ENCODE measurements around the gene CD247. TPM values are rescaled to one million over a fixed set of nuclear protein-coding genes. Genes with fewer than 3 reads are reported as not detected.

CD247 gene
- total RNA-seq, 2 donors from 2014 or later: 0.79 to 1.1 TPM

- H3K27ac ChIP-seq: no peak overlapping the region
- no peaks in the 10 kb centered on the region for H3K9me3 ChIP-seq
- no peak for TF ChIP-seq CTCF (IDR thresholded peaks at IDR 0.05)
- DNase-seq (ENCODE audit: low spot score): no peak
- no peaks in the 10 kb centered on the region for H3K4me1 ChIP-seq
- H3K4me3 ChIP-seq: no peak overlapping the region
- no peaks in the 10 kb centered on the region for H3K36me3 ChIP-seq
- no peaks in the 10 kb centered on the region for H3K27me3 ChIP-seq
Measured at GRCh38 chr1:167512046-167512654, 6.2 kb downstream of the CD247 start.

- H3K4me1 ChIP-seq: no peaks in the 10 kb centered on the region
- H3K4me3 ChIP-seq: no peak overlapping the region
- no peak for DNase-seq (ENCODE audit: low spot score)
- no peaks in the 10 kb centered on the region for H3K36me3 ChIP-seq
- no peak for TF ChIP-seq CTCF (IDR thresholded peaks at IDR 0.05)
- no peaks in the 10 kb centered on the region for H3K27me3 ChIP-seq
- no peaks in the 10 kb centered on the region for H3K9me3 ChIP-seq
- no peak overlapping the region for H3K27ac ChIP-seq
Measured at GRCh38 chr1:167511374-167511986, 6.8 kb downstream of the CD247 start.

- no peaks in the 10 kb centered on the region for H3K27me3 ChIP-seq
- H3K36me3 ChIP-seq: no peaks in the 10 kb centered on the region
- no peak for DNase-seq (ENCODE audit: low spot score)
- no peaks in the 10 kb centered on the region for H3K9me3 ChIP-seq
- no peak overlapping the region for H3K4me3 ChIP-seq
- H3K4me1 ChIP-seq: no peaks in the 10 kb centered on the region
- no peak for TF ChIP-seq CTCF (IDR thresholded peaks at IDR 0.05)
- H3K27ac ChIP-seq: no peak overlapping the region
Measured at GRCh38 chr1:167510881-167511280, 7.4 kb downstream of the CD247 start.

- Histone ChIP-seq H3K4me3 (no peak overlapping the region), H3K4me1 (no peaks in the 10 kb centered on the region), H3K36me3 (no peaks in the 10 kb centered on the region), H3K27me3 (no peaks in the 10 kb centered on the region), H3K9me3 (no peaks in the 10 kb centered on the region), H3K27ac (no peak overlapping the region)
- no peak for TF ChIP-seq CTCF (IDR thresholded peaks at IDR 0.05)
- no peak for DNase-seq (ENCODE audit: low spot score)
Measured at GRCh38 chr1:167510244-167510643, 8.1 kb downstream of the CD247 start.

GRCh38 chr1:167509587-167509986 is 8.7 kb downstream of the CD247 start:
- no peak for TF ChIP-seq CTCF (IDR thresholded peaks at IDR 0.05)
- H3K9me3 ChIP-seq: no peaks in the 10 kb centered on the region
- no peak for DNase-seq (ENCODE audit: low spot score)
- no peak overlapping the region for H3K4me3 ChIP-seq
- no peak overlapping the region for H3K27ac ChIP-seq
- H3K27me3 ChIP-seq: no peaks in the 10 kb centered on the region
- no peaks in the 10 kb centered on the region for H3K36me3 ChIP-seq
- H3K4me1 ChIP-seq: no peaks in the 10 kb centered on the region

- H3K4me1 ChIP-seq: no peaks in the 10 kb centered on the region
- no peaks in the 10 kb centered on the region for H3K27me3 ChIP-seq
- DNase-seq (ENCODE audit: low spot score): no peak
- H3K9me3 ChIP-seq: no peaks in the 10 kb centered on the region
- no peak overlapping the region for H3K27ac ChIP-seq
- H3K36me3 ChIP-seq: no peaks in the 10 kb centered on the region
- TF ChIP-seq CTCF (IDR thresholded peaks at IDR 0.05): no peak
- no peak overlapping the region for H3K4me3 ChIP-seq
Measured at GRCh38 chr1:167507719-167508118, 10.6 kb downstream of the CD247 start.

Data from right atrium auricular region (tissue), 2 donors.